GM21619 (cell line): ENCODE measurements around the gene DMRT2.

ENCODE experiments used
- ATAC-seq: cut with Tn5 transposase; IDR thresholded peaks from one replicate; pipeline ENCODE4 v1.9.1; 2021; ENCODE audit not compliant: unreplicated experiment

DMRT2 gene

GRCh38 chr9:1086517-1086916 lies 36.4 kb downstream of the DMRT2 start:
- no peak for ATAC-seq

GRCh38 chr9:1087120-1087881 lies 37.1 kb downstream of the DMRT2 start:
- no peak for ATAC-seq

GRCh38 chr9:1094749-1095148 lies 44.6 kb downstream of the DMRT2 start:
- ATAC-seq, result no peak

GRCh38 chr9:1096155-1096964 lies 46.2 kb downstream of the DMRT2 start:
- ATAC-seq, result no peak

- ATAC-seq, result no peak
These were observed 48.4 kb downstream of the DMRT2 start for GRCh38 chr9:1098551-1098950.

GRCh38 chr9:1100201-1100600 lies 50.0 kb downstream of the DMRT2 start:
- no peak for ATAC-seq

- ATAC-seq, result no peak
These were observed 50.8 kb downstream of the DMRT2 start for GRCh38 chr9:1100945-1101344.

- no peak for ATAC-seq
These were observed 51.9 kb downstream of the DMRT2 start for GRCh38 chr9:1101846-1102641.

GRCh38 chr9:1102642-1102970 lies 52.4 kb downstream of the DMRT2 start:
- ATAC-seq, result no peak
